GM23248 (cell line): ENCODE data around the gene RNF113B. TPM values are rescaled to one million over a fixed set of nuclear protein-coding genes. Genes with fewer than 3 reads are reported as not detected.
A peak's percentile ranks its signal among the peaks of the same experiment; 100 is the strongest.

Experiments used
- DNase-seq: peaks from one replicate; pipeline ENCODE4 v3.0.0-alpha.2; 2015
- H2AFZ ChIP-seq: fragments of 200-600 bp; sonication (generic); 2 replicates; pipeline ENCODE4 v1.6.1; 2016; ENCODE audit warnings: antibody characterized with exemption
- H3F3A ChIP-seq: fragments of 200-600 bp; sonication (generic); 2 replicates; pipeline ENCODE4 v1.6.1; 2016; ENCODE audit warnings: mild to moderate bottlenecking, antibody characterized with exemption, mixed run types; ENCODE audit not compliant: insufficient read depth
- H3K27ac ChIP-seq: fragments of 200-600 bp; sonication (generic); 2 replicates; pipeline ENCODE4 v1.5.1; 2016; ENCODE audit warnings: mild to moderate bottlenecking
- H3K27me3 ChIP-seq: fragments of 200-600 bp; sonication (generic); replicated peaks from 2 replicates; pipeline ENCODE4 v1.6.1; 2016; ENCODE audit warnings: mild to moderate bottlenecking; ENCODE audit not compliant: insufficient read depth
- H3K36me3 ChIP-seq: fragments of 200-600 bp; sonication (generic); 2 replicates; pipeline ENCODE4 v1.6.1; 2016; ENCODE audit warnings: low read depth, mild to moderate bottlenecking
- H3K4me1 ChIP-seq: fragments of 200-600 bp; sonication (generic); 2 replicates; pipeline ENCODE4 v1.6.1; 2016; ENCODE audit warnings: mild to moderate bottlenecking; ENCODE audit not compliant: insufficient read depth
- H3K4me2 ChIP-seq: fragments of 200-600 bp; sonication (generic); one replicate; pipeline ENCODE4 v1.6.1; 2016; ENCODE audit warnings: mild to moderate bottlenecking; ENCODE audit not compliant: unreplicated experiment
- H3K4me3 ChIP-seq: fragments of 200-600 bp; sonication (generic); 2 replicates; pipeline ENCODE4 v1.5.1; 2016; ENCODE audit warnings: mild to moderate bottlenecking
- H3K79me2 ChIP-seq: fragments of 200-600 bp; sonication (generic); 2 replicates; pipeline ENCODE4 v1.6.1; 2016; ENCODE audit warnings: mild to moderate bottlenecking; ENCODE audit not compliant: insufficient read depth
- H3K9ac ChIP-seq: fragments of 200-600 bp; sonication (generic); 2 replicates; pipeline ENCODE4 v1.6.1; 2016; ENCODE audit warnings: mild to moderate bottlenecking
- H3K9me2 ChIP-seq: fragments of 200-600 bp; sonication (generic); 2 replicates; pipeline ENCODE4 v1.6.1; 2016; ENCODE audit warnings: mixed run types, mild to moderate bottlenecking, moderate library complexity; ENCODE audit not compliant: insufficient read depth
- H3K9me3 ChIP-seq: fragments of 200-600 bp; sonication (generic); one replicate; pipeline ENCODE4 v1.6.1; 2017; ENCODE audit warnings: low read depth
- H4K20me1 ChIP-seq: fragments of 200-600 bp; sonication (generic); 2 replicates; pipeline ENCODE4 v1.6.0; 2016; ENCODE audit not compliant: insufficient read depth
- EZH2 ChIP-seq: fragments of 200-600 bp; sonication (generic); IDR thresholded peaks from 2 replicates; pipeline ENCODE4 v1.6.1; 2018; ENCODE audit warnings: antibody characterized with exemption, mild to moderate bottlenecking; ENCODE audit not compliant: insufficient read depth, poor library complexity, severe bottlenecking
- EZH2phosphoT487 ChIP-seq: fragments of 200-600 bp; sonication (generic); IDR thresholded peaks from 2 replicates; pipeline ENCODE4 v1.6.1; 2018; ENCODE audit warnings: antibody characterized with exemption, moderate library complexity, mild to moderate bottlenecking, low read depth; ENCODE audit not compliant: insufficient read depth
- WGBS, 2 experiments: methylation state at CpG; one replicate each; pipeline ENCODE4 v1.1.6; 2015 to 2017; ENCODE audit warnings: low lambda C conversion rate in 2 of 2, low coverage in 1 of 2; ENCODE audit errors: missing lambda C conversion rate in 2 of 2; 5-methylcytosine and 5-hydroxymethylcytosine counted together
- in situ Hi-C: fragments of 300-500 bp; cut with MboI; formaldehyde crosslinking; loops from 2 replicates; pipeline ENCODE4 v1.15.0; 2020
- polyA plus RNA-seq: library from polyadenylated mRNA; unstranded; fragments of >200 nt; fragmentation: Nextera tagmentation; extraction: Ambion mirVana; gene quantifications from 2 replicates; pipeline ENCODE4 v1.2.1, GENCODE V29; 2016
- total RNA-seq: library from RNA; depleted of rRNA; stranded (reverse); fragments of >200 nt; shearing (Covaris generic); gene quantifications from 2 replicates; pipeline ENCODE4 v1.2.3, GENCODE V29; 2014

RNF113B gene
- total and polyA plus RNA-seq, 2 experiments from 2014 or later, result not detected

DNA sequence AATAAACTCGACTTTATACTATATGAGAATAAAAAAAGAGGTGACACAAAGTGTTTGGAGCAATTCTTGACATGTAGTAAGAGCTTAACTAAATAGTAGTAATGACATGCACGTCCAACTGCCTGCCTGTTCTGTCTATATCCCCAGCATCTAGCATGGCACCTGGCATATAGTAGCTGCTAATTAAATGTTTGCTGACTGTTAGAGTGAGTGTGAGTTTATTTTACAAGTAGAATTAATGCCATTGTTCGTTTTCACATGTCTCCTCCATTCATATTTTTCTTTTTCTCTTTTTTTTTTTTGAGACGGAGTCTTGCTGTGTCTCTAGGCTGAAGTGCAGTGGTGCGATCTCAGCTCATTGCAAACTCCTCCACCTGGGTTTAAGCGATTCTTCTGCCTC lies 38.4 kb upstream of the RNF113B start:
- Histone ChIP-seq H3K79me2 (peaks cover 78% of the 10 kb centered on the region), H3K36me3 (0 out of 2 replicates have a peak, but pooled peaks cover 7% of the 10 kb centered on the region), H3F3A (peaks cover 24% of the 10 kb centered on the region), H4K20me1 (no peaks in the 10 kb centered on the region), H3K27ac (peak overlapping the region; percentile 90), H3K27me3 (no peaks in the 10 kb centered on the region), H2AFZ (no peak overlapping the region), H3K9ac (peak overlapping the region; percentile 53), H3K9me3 (no peaks in the 10 kb centered on the region), H3K4me1 (peaks cover 36% of the 10 kb centered on the region), H3K4me2 (peak overlapping the region; percentile 6), H3K4me3 (no peak overlapping the region), H3K9me2 (no peaks in the 10 kb centered on the region)
- no peak for DNase-seq
- in situ Hi-C loops, result no loop called here
- TF ChIP-seq EZH2phosphoT487 (no peak), EZH2 (no peak)
- WGBS, 2 experiments, result 82 to 84% methylated on average over 6 of the region's 6 CpGs

- WGBS, 2 experiments, result 62 to 69% methylated on average over 6 of the region's 6 CpGs
- peak overlapping the region; percentile 45 for H3K4me2 ChIP-seq
- in situ Hi-C loops, result no loop called here
- no peak overlapping the region for H3K9ac ChIP-seq
- DNase-seq, result no peak
- H3K27ac ChIP-seq, result peak overlapping the region; percentile 90
- no peak overlapping the region for H2AFZ ChIP-seq
- no peaks in the 10 kb centered on the region for H3K27me3 ChIP-seq
- no peaks in the 10 kb centered on the region for H4K20me1 ChIP-seq
- 0 out of 2 replicates have a peak, but pooled peaks cover 7% of the 10 kb centered on the region for H3K36me3 ChIP-seq
- no peaks in the 10 kb centered on the region for H3K9me2 ChIP-seq
- peaks cover 24% of the 10 kb centered on the region for H3F3A ChIP-seq
- TF ChIP-seq EZH2 (no peak), EZH2phosphoT487 (no peak)
- no peaks in the 10 kb centered on the region for H3K9me3 ChIP-seq
- peaks cover 41% of the 10 kb centered on the region for H3K4me1 ChIP-seq
- no peak overlapping the region for H3K4me3 ChIP-seq
- peaks cover 76% of the 10 kb centered on the region for H3K79me2 ChIP-seq
These were observed 37.6 kb upstream of the RNF113B start for GRCh38 chr13:98214707-98215106.

DNA sequence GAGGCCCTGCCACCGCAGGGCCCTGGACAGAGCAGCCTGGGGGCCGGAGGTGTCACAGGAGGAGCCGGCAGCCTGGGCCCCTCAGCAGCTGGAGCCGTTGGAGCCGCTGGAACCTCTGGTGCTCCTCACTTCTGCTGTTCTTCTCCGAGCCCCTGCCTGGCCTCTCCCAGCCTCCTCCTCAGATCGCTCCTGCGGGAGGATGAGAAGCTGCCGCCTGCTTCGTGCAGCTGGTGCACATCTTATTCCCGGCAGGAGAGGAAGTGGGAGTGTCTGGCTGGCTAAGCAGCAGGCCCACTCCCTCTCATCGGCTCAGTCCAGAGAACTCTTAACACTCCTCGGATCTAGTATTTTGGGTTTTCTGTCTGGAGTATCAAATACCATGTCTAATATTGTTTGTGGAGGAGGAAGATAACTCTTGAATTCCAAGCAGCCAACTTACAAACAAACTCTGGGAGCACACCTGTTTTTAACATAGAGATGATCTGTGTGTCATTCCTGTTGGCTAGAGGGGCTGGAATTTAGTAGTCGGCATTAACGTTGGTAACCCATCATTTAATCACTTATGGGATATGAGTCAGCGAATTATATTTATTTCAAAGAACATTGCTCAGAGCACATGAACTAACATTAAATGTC lies 37.1 kb upstream of the RNF113B start:
- no peaks in the 10 kb centered on the region for H3K27me3 ChIP-seq
- TF ChIP-seq EZH2 (no peak), EZH2phosphoT487 (no peak)
- peak overlapping the region; percentile 25; the same call in 1 of the 2 replicates for H3K9ac ChIP-seq
- H3K36me3 ChIP-seq, result 0 out of 2 replicates have a peak, but pooled peaks cover 7% of the 10 kb centered on the region
- H2AFZ ChIP-seq, result no peak overlapping the region
- H3F3A ChIP-seq, result peaks cover 24% of the 10 kb centered on the region
- DNase-seq, result peak; percentile 81
- H3K4me3 ChIP-seq, result peak overlapping the region; percentile 17; the same call in 1 of the 2 replicates
- 27 to 28% methylated on average over 15 to 16 of the region's 16 CpGs for WGBS, 2 experiments
- H3K79me2 ChIP-seq, result peaks cover 72% of the 10 kb centered on the region
- peaks cover 41% of the 10 kb centered on the region for H3K4me1 ChIP-seq
- no peaks in the 10 kb centered on the region for H3K9me3 ChIP-seq
- H4K20me1 ChIP-seq, result no peaks in the 10 kb centered on the region
- in situ Hi-C loops, result no loop called here
- no peaks in the 10 kb centered on the region for H3K9me2 ChIP-seq
- peak overlapping the region; percentile 90 for H3K27ac ChIP-seq
- peak overlapping the region; percentile 45 for H3K4me2 ChIP-seq

GRCh38 chr13:98213354-98213753 lies 36.3 kb upstream of the RNF113B start:
- H3K79me2 ChIP-seq, result peaks cover 72% of the 10 kb centered on the region
- no peak overlapping the region for H3K4me2 ChIP-seq
- DNase-seq, result no peak
- no peaks in the 10 kb centered on the region for H3K9me2 ChIP-seq
- H3K36me3 ChIP-seq, result 0 out of 2 replicates have a peak, but pooled peaks cover 7% of the 10 kb centered on the region
- no peaks in the 10 kb centered on the region for H3K27me3 ChIP-seq
- H3K4me1 ChIP-seq, result peaks cover 45% of the 10 kb centered on the region
- H3F3A ChIP-seq, result peaks cover 30% of the 10 kb centered on the region
- no peak overlapping the region for H3K9ac ChIP-seq
- H3K27ac ChIP-seq, result no peak overlapping the region
- no peak overlapping the region for H2AFZ ChIP-seq
- H3K9me3 ChIP-seq, result no peaks in the 10 kb centered on the region
- no peak overlapping the region for H3K4me3 ChIP-seq
- 80 to 82% methylated on average over 8 of the region's 8 CpGs for WGBS, 2 experiments
- in situ Hi-C loops, result no loop called here
- no peak for TF ChIP-seq EZH2
- no peak for TF ChIP-seq EZH2phosphoT487
- H4K20me1 ChIP-seq, result no peaks in the 10 kb centered on the region
